GM11168 (cell line): ENCODE measurements around the gene CCDC87.
"Not testable (repeated sequence)": the region's sequence is repeated elsewhere in the genome, so short reads cannot be mapped to it uniquely, and the experiment has no call there.

Experiments
- in situ Hi-C: fragments of 300-500 bp; cut with MboI; formaldehyde crosslinking; loops from one replicate; pipeline ENCODE4 v1.12.0; 2022; ENCODE audit warnings: low sequenced_read_pairs; ENCODE audit not compliant: unreplicated experiment

The CCDC87 gene

DNA sequence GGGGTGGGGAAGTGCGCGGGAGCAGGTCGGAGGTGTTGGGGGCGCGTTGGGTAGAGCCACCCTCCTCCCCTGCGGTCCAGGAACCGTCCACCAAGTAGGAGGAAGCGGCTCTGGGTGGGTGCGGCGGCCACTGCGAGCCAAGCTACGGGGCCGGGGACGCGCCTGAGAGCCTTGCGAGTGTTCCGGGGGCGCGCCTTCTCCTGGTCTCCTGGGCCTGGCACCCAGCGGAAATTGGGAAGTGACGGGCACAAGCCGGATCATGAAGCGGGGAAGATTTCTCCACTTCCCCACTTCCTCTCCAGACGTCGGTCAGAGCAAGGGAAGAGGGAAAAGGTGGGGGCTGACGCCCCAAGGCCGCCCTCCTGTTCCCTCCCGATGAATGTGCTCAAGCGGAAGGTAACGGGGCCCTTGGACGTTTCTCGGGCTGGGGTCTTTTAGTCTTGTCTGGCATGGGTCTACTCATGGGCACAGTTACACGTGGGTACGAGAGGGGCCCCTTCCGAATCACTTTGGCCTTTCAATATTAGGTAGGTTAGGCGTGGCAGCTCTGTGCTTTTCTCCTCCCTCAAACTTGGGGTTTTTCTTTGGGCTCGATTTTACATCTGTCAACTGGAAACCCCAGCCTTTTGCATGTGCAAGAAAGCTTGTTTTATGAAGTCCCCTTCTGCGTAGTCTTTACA, 24.4 kb upstream of the CCDC87 start:
- in situ Hi-C loops = no loop called here

DNA sequence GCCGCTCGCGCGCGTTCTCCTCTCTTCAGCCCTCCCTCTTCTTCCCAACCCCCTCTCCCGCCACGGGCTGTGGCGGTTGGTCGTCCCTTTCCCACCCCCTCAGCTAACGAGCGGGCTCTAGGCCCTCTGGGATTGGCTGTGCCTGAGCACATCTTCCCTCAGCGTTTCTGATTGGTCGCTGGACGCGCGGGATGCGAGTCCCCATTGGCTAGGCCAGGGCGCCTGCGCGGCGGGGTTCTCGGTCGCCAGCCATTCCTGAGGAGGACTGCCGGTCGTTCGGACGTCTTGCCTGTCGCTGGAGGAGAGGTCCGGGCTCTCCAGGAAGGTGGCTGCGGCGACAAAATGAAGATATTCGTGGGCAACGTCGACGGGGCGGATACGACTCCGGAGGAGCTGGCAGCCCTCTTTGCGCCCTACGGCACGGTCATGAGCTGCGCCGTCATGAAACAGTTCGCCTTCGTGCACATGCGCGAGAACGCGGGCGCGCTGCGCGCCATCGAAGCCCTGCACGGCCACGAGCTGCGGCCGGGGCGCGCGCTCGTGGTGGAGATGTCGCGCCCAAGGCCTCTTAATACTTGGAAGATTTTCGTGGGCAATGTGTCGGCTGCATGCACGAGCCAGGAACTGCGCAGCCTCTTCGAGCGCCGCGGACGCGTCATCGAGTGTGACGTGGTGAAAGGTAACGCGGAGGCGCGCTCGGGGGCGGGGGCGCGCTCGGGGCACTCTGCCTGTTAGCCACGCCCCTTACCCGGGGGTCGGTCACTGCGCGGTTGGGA, 23.7 kb upstream of the CCDC87 start, which contains the start of gene RBM14:
RBM14 (plus strand) TSS at position 252 of the 776 bp plus-strand sequence; CDS start at position 343, 91 bp downstream.
- in situ Hi-C loops = no loop called here

DNA sequence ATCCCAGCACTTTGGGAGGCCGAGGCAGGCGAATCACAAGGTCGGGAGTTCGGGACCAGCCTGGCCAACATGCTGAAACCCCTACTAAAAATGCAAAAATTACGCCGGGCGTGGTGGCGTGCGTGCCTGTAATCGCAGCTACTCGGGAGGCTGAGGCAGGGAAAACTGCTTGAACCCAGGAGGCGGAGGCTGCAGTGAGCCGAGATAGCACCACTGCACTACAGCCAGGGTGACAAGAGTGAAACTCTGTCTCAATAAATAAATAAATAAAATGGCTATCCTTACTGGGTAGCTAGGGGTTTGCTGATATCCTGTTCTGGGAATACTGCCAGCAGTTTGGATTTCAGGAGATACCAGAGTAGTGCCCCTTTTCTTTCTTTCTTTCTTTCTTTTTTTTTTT, 21.2 kb upstream of the CCDC87 start:
- in situ Hi-C loops = no loop called here

DNA sequence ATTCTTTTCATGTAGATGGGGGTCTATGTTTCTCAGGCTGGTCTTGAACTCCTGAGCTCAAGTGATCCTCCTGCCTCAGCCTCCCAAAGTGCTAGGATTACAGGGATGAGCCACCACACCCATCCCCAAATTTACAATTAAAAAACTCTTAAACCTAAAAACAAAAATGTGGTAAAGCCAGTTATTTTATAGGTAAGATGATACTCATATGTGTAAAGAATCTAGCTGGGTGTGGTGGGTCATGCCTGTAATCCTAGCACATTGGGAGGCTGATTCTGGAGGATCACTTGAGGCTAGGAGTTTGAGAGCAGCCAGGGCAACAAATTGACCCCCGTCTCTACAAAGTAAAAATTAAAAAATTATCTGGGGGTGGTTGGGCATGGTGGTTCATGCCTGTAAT, 19.6 kb upstream of the CCDC87 start:
- in situ Hi-C loops = no loop called here

GRCh38 chr11:66609721-66610617, 17.1 kb upstream of the CCDC87 start:
- in situ Hi-C loops = no loop called here

DNA sequence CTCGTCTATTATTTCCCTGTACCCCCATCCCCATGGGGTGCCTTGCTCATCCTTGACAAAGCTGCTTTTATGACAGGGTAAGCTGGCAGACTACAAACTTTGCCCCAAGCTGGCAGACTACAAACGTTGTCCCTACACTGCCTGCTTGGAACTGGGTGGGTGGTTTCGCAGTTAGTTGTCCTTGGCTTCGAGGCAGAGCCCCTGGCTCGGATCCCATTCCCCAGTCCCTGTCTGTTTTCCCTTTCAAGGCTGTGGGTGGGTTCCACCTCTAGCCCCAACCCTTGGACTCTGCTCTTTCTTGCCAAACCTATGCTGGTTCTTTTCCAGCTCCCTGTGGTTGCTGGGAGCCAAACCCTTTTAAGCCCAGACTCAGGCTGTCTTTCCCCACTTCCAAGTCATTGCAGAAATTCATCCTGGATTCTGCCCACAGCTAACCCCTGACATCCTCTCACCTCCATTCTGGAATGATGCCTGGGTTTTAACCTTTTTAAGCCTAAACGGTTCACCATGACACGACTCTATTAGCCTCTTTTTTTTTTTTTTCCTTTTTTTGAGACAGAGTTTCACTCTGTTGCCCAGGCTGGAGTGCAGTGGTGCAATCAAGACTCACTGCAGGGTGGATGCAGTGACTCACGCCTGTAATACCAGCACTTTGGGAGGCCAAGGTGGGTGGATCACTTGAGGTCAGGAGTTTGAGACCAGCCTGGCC, 14.4 kb upstream of the CCDC87 start:
- in situ Hi-C loops = no loop called here

DNA sequence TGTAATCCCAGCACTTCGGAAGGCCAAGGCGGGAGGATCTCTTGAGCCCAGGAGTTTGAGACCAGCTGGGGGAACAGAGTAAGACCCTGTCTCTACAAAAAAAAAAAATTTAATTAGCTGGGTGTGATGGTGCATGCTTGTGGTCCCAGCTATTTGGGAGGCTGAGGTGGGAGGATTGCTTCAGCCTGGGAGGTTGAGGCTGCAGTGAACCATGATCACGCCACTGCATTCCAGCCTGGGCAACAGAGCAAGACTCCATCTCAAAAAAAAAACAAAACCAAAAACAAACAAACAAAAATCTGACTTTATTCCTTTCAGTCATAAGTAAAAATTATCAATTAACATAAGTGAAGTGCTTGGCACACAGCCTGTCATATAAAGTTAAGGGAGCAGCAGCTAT, 13.7 kb upstream of the CCDC87 start:
- in situ Hi-C loops = not testable (repeated sequence)

GRCh38 chr11:66604155-66604554, 11.3 kb upstream of the CCDC87 start:
- in situ Hi-C loops = no loop called here

DNA sequence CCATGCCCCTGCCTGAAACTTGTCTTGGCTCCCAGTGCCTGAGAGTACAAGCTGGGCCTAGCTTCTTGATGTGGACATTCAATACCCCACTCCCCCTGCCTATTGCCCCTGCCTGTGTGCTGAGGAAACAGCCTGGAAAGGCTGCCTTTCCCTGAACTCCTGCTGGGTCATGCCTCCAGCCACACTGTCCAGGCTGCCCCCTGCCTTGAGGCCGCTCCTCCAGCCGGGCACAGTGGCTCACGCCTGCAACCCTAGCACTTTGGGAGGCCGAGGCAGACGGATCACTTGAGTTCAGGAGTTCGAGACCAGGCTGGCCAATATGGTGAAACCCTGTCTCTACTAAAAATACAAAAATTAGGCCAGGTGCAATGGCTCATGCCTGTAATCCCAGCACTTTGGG, 10.2 kb upstream of the CCDC87 start:
- in situ Hi-C loops = no loop called here

GRCh38 chr11:66600631-66601233, 7.9 kb upstream of the CCDC87 start:
- in situ Hi-C loops = no loop called here

GRCh38 chr11:66600219-66600618, 7.4 kb upstream of the CCDC87 start:
- in situ Hi-C loops = no loop called here

GRCh38 chr11:66598993-66599392, 6.1 kb upstream of the CCDC87 start:
- in situ Hi-C loops = no loop called here

DNA sequence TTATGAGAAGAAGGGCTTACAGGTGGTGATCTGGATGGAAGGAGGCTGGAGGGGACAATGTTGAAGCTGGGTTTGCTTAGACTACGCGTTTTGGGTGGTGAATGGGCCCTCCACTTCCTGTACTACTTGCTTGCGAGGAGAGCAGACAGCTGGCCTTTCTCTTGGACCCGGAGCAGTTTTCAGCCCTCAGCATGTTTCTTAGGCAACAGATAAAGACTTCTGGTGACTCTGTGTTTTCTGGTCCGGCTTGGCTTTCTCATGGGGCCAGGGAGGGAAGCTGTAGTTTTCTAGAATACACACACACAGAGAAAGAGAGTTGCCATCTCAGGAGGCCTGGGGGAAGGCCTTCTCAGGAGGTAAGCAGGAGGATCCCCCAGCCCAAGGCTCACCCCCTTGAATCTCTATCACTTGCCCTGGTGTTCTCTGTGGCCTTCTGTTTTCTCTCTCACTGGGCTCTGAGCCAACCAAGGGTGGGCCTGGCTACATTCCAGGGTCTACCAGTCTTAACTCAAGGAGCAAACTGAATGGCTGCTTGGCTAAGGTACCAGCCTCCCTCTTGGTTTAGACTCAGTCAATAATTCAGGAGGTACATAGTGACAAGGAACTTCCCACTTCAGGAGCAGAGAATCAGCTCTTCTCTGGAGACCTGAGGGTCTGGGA, 2.5 kb upstream of the CCDC87 start:
- in situ Hi-C loops = no loop called here

DNA sequence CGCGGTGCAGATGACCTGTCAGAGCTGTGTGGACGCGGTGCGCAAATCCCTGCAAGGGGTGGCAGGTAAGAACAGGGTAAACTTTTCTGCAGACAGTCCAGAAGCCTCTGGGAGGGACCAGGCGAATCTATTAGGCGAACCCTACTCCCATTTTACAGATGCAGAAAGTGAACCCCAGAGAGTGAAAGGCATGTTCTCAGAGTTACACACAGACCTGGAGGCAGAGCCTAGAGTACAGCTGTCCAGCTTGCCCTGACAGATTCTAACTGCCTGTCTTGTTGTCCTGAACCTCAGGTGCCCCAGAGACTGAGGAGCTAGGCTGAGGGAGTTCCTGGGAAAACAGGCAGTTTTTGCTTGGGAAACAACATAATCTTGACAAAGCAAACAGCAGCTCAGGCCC, 787 bp upstream of the CCDC87 start:
- in situ Hi-C loops = no loop called here

- in situ Hi-C loops = no loop called here
Observed at GRCh38 chr11:66593303-66593635, 406 bp upstream of the CCDC87 start.

- in situ Hi-C loops = no loop called here
Observed at GRCh38 chr11:66591175-66591574, 1.7 kb downstream of the CCDC87 start.

DNA sequence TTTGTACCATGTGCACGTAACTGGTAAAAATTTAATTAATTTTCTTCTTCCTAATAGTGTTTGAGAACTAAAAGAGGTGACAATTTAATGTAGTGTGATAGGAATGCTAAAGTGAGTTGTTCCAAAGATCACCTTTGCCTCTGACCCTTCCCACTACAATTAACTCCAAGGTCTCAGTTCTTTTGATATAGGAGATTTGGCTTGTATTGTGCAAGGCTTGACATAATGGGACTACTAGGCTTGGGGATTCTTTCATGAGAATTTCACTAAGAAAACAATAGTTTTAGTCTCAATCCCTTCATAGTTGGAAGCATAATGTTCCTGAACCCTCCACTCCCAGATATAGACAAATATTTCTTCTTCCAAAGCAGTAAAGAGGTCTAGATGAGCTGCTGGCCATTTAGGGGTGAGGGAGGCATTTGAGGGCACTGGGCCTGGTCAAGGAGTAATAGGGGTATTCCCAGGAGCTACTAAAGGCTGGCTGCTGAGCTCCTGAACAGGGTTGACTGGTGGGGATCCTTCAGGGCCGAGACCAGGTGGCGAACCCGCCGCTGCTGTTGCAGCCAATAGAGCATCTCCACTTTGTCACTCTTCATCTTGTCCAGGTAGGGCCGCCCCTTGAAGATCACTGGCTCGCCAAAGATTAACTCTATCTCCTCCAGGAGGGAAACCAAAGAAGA, 2.7 kb downstream of the CCDC87 start:
- in situ Hi-C loops = no loop called here

DNA sequence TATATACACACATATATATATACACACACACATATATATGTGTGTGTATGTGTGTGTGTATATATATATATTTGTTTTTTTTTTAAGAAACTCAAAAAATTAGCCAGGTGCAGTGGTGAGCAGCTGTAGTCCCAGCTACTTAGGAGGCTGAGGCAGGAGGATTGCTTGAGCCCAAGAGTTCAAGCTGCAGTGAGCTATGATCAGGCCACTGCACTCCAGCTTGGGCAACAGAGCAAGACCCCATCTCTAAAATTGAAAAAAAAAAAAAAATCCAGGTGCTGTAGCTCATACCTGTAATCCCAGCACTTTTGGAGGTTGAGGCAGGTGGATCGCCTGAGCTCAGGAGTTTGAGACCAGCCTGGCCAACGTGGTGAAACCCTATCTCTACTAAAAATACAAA, 3.5 kb downstream of the CCDC87 start:
- in situ Hi-C loops = not testable (repeated sequence)

DNA sequence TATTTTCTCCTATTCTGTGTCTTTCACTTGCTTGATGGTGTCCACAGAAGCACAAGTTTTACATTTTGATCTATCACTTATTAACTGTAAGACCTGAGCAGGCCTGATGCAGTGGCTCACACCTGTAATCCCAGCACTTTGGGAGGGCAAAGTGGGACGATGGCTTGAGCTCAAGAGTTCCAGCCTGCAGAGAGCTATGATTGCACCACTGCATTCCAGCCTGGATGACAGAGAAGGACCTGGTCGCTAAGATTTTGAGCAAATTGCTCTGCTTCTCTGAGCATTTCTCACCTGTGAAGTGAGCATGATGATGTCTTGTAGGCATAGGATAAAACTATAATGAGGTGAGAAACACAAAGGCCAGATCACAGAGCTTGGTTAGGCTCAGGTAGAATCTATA, 6.7 kb downstream of the CCDC87 start:
- in situ Hi-C loops = no loop called here
